HCEC 1CT (cell line): ENCODE data around the gene RRM2.
A peak's percentile ranks its signal among the peaks of the same experiment; 100 is the strongest.

Source experiments
- DNase-seq: peaks from one replicate; pipeline ENCODE4 v3.0.0-alpha.2; 2017

RRM2 gene

DNA sequence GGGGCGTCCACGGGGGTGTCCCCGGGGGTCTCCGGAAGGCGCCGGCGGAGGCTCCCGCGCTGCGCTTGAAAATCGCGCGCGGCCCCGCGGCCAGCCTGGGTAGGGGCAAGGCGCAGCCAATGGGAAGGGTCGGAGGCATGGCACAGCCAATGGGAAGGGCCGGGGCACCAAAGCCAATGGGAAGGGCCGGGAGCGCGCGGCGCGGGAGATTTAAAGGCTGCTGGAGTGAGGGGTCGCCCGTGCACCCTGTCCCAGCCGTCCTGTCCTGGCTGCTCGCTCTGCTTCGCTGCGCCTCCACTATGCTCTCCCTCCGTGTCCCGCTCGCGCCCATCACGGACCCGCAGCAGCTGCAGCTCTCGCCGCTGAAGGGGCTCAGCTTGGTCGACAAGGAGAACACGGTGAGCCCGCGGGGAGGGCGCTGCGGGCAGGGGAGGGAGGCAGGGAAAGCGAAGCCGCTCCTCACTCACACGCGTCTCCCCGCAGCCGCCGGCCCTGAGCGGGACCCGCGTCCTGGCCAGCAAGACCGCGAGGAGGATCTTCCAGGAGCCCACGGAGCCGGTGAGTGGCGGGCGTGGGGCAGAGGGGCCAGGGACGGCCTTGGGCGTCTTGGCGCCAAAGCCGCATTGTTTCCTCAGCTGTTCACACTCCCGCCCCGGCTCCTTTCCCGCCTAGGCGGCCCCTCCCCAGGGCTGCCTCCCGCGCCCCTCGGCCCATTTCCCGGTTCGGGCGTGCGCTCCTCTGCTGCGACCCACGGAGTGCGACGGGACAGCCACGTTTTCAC is at the start of gene RRM2:
RRM2 (plus strand) TSS at position 240 of the 781 bp plus-strand sequence; CDS start at position 300, 60 bp downstream.
- DNase-seq: peak; percentile 95

DNA sequence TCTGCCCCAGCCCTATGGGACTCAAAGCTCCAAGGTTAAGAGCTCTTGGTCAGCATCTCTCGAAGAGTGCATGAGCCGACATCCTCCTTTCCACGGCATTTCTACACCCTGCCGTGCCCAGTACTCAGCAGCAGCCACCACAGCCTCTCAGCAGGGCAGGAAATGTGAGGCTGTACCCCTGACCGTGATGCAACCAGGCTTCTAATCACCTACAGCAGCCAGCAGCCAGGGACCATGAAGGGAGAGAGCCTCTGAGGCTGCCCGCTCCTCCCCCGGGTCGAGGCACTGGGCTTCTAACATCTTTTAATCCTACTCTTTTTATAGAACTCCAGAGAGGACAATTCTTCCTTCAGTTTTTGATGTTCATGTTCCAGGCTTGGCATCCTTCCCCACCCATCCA is 48.8 kb upstream of the RRM2 start:
- no peak for DNase-seq

DNA sequence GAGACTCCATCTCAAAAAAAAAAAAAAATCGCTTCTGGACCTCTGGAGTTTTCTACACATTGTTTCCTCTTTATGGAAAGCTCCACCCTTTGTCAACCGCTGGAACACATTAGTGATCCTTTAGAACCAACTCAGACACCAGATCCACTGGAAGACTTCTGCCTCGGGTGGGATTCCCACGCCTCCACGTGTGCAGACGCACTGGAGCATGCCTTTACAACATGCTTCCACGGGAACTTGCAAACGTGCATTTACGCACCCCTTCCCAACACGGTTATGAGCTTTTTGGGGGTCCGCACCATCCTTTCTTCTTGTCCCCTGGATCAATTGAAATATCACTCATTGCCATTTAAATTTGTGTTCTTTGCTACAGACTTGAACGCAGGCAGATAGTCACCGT is 47.4 kb upstream of the RRM2 start:
- DNase-seq: no peak

DNA sequence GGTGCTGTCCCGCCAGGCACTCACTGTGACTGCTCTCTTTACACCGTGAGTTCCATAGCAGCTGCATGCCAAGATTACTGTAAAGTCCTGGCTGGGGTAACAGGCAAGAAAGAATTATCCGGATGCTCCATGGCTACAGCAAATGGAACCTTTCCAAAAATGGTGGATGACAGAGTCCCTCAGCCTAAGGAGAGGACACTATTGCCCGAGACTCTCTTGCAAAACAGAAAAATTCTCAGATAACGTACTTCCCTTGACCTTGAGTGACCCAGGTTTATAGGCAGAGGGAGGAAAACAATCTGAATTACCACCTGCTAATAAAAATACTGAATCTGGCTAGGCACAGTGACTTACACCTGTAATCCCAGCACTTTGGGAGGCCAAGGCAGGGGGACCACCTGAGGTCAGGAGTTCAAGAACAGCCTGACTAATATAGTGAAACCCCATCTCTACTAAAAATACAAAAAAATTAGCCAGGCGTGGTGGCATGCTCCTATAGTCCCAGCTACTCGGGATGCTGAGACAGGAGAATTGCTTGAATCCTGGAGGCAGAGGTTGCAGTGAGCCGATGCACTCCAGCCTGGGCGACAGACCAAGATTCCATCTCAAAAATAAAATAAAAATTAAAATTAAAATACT is 46.8 kb upstream of the RRM2 start:
- no peak for DNase-seq

DNA sequence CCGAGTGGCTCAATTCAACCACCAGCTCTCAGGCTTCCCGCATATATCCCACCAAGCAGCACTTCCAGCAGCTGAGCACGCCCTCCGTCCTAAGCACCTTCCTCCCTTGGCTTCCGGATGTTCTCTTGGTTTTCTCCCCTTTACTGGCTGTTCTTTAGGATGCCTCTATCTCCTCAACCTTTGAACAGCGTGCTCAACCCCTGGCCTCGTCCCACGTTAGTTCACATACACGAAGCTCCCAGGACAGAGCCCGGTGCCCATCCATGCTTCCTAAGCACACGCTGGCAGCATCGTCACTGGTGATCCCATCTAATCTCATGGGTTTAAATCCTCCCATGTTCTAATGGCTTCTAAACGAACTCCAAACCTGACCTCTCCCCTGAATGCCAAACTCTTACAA is 46.0 kb upstream of the RRM2 start:
- no peak for DNase-seq

DNA sequence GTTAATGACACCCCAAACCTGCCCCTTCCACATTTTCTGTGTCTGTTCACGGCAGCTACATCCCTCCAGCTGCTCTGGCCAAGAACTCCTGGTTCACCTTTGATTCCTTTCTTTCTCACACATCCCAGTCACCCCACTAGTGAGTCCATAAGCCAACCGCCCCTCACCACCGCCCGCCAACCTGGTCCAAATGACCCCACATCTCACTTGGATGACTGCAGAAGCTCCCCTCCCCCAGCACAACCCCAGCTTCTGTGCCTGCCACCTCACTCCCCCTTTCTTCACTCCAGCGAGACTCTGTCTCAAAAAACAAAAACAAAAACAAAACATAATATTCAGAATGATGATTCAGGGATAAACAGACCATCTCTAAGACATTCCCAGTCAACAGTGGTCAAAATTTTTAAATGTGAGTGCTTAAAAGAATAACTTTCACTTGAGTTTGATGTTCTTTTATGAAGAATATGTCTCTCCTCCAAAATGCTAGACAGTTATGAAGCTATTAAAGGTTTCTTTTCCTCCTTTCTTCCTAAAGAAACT is 45.5 kb upstream of the RRM2 start:
- DNase-seq: no peak

DNA sequence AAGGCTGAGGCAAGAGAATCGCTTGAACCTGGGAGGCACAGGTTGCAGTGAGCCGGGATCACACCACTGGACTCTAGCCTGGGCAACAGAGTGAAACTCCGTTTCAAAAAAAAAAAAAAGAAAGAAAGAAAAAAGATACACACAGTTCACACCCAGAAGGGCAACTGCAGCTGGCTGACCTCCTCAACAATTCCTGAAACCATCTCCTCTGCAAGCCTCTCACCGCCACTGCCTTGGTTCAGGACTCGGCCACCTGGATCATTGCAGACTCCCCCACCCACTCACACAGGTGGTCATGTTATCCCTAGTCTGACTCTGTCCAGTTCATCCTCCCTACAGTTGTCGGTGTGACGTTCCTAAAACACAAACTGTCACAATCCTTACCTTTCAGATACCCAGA is 44.5 kb upstream of the RRM2 start:
- no peak for DNase-seq

DNA sequence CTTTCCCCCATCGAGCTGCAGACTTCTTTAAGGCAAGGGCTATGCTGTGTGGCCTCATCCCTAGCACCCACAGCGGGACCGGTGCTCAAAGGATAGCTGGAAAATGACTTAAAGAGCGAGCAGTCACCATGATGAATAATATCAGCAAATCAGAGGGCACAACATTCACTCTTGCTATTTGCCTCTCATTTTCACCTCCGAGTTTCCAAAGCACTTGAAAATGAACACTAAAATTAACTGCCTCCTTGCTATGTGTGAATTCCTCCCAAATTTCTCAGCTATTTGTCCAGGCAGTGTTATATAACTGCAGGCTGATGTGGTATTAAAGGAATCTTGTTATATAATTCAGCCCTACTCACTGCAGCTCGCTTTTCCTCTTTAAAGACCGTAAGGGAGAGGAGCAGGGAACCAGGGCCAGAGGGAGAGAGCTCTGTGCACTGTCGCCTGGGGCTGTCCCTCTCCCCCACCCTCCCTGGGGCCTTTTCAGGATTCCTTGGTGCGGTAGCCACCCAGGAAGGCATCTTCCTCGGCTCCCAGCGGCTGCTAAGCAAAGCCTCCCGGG is 43.8 kb upstream of the RRM2 start:
- no peak for DNase-seq

DNA sequence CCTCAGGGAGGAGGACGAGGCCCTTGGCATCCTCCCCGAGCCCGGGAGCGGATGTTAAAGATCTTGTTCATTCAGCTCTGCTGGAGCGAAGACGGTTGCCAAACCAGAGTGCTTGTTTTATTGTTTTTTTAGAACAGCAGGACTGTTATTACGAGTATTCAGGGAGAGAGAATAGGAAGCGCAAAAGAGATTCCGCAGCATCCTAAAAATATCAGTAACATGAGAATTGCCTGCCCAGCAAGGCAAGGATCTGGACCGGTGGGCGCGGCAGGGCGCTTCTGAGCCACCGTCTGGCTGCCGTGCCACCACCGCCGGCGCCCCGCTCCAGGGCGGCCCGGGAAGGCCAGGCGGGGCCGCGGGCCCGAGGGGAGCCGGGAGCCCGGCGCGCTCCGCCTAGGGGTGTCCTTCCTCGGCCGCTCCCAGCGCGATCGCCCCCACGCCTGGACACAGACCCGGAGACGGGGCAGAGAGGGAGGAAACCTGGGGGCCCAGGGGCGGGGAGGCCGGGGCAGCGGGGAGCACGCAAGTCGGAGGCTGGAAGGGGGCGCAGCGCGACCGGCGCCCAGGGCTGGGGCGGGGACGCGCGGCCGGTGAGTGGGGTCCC is 43.2 kb upstream of the RRM2 start:
- peak; percentile 46 for DNase-seq

DNA sequence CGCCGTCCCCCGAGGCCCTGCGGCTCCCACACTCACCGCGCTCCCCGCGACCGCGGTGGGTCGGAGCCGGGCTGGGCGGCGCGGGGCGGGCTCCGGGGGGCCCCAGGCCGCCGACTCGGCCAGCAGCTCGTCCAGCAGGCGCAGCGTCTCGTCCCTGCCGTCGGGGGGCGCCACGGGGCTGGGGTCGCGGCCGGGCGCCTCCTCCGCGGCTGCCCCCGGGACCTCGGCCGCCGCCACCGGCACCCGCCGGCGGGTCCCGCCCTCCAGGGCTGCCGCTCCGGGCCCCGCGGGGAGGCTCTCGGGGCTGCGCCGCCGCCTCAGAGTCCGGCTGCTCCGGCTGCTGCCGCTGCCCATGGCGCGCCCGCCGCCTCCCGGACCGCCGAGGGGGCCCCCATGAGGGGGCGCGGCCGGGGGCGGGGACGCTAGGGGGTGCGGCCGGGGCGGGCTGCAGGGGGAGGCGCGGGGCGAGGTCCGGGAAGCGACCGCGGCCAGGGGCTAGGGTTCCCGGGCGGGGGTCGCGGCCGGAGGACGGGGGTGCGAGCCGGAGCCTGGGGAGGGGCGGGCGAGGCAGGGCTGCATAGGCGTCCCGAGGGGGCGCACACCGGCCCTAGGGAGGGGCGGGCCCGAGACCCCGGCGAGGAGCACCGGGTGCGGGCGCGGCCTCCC is 42.5 kb upstream of the RRM2 start, which contains the start of gene CYS1:
CYS1 (minus strand) TSS at position 542 of the 666 bp plus-strand sequence; CDS start at position 354, 188 bp downstream.
- DNase-seq: no peak

DNA sequence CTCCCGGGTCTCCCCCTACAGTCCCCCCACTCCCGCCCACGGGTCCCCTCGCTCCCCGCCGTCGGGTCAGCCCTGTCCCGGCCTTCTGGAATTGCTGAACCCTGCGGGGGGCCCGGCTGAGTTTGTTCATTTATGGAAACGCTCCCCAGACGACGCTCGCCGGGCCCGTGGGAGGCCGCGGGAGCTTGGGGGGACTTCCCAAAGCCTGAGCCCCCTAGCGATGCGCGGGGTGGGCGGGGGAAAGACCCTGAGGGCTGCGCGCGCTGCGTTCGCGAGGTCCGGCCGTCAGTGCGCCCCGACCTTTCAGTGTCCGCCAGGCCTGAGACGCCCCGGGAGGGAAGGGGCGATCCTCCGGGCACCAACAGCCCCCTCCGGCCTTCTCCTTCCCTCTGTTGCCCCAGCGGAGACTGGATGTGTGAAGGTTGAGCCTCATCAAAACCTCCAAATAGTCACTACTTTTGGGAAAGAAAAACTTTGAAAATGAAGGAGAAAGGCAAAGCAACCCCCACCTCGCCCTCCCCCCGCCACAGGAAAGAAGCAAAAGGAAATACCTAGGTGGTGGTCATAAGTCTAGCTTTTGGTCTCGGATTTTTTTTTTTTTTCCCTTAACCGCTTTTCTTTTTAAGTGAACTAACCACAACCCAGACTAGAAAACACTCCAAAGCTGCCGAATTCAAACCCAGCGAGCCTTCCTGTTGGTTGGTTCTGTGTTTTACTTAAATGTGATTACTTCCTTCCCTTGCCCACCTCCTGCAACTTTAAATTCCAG is 41.8 kb upstream of the RRM2 start:
- no peak for DNase-seq

DNA sequence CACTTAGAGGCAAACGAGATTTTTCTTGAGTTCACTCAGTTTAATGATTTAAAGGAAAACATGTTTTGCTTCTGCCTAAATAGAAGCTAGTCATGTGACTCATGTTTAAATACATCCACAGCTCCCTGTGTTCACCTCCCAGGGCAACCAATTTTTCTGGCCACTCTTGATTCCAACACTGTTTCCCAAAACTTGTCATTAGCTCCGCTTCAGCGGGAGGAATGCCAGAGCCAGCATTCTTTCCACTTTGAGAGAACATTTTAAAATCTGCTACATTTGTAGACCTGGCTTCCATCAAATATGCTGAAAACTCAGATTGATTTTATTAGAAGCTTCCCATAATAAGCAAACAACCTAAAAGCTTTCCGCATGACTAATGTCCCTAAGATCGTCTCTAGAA is 39.5 kb upstream of the RRM2 start:
- no peak for DNase-seq

DNA sequence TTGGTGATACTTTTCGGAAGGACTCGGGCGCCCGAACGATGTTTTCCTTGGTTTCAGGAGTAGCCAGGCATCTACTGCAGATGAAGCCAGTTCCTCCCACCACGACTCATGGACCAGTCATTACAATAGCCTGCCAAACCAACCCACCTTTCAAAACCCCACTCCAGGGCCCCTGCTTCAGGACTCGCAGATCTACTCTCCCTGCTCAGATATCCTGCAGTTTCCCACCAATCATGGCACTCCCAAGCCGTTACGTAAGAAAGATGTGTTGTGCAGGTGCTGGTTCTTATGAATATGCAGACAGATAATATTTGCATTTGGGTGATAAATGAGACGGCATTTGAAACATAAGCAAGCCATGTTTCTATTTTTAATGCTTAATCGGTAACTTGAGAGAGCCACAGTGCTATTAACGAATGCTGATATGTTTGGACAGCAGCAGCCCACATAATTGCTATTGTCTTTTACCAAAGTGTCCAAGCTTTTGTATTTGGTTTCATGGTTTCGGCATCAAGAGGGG is 38.8 kb upstream of the RRM2 start:
- DNase-seq: no peak

DNA sequence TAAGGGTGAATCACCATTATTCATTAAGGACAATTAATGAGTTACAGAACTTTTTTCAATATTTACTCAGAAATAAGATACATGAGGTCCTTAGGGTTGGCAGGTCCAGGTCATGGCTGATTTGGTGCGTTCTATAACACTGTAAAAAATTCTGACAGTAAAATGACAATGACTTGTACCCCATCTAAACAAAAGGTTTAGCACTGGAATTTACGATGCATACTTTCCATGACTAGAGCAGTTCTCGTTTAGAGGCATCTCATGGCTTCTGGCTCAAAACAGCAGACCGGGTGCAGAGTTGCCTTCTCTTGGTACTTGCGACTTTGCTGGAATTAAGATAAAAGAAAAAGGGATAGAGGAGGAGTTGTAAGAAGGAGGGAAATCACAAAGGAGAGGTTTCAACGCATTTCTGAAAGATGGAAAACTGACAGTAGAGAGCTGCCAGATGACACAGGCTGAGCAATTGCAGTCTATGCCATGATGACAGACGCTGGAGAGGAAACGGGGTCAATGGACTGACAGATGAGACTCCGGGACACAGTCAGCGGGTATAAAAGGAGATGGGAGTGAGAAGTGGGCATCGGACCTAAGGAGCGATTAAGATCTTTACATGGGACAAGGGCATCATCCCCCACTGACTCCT is 38.2 kb upstream of the RRM2 start:
- DNase-seq: no peak

DNA sequence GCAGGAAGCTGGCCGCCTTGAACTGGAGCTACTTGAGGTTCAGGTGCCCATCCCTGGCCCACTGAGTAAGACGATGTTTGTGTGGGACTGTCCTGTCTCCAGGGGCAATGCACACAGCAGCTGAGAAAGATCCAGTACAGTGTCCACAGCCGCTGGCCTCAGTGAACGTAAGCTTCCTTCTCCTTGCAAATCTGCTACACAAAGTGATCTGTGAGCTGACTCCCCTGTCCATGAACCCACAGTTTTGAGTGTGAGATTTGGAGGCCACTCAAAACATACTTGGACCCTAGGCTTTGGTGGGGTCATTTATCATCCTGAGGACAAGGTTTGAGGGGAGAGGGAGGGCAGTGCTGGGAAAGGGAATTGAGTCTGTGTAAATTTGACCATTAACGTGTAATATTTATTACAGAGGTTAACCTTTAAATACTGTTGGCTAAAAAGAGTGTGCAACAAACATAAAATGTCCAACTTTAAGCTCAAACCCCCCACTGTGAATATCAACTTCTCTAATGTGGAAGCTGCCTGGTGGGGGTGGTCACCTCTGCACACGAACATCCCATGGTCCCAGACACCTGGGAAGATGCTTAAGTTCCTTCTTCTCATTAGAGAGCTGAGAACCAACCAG is 37.4 kb upstream of the RRM2 start:
- no peak for DNase-seq

DNA sequence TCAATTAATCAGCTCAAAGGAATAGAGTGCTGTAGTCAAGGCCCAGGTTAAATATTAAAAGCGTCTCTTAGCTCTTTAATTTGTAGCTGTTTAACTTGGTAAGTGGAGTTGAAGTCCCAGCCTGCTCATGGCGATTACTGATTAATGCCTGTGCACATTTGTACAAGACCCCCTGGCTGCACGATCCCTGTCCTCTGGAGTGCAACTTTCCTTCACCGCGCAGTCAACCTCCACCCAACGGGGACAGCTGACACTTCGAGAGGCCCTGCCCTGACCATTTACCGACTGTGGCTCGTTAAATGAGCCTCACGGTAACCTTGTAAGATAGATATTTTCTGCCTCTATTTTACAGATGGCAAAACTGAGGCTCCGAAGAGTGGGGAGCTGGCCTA is 36.9 kb upstream of the RRM2 start:
- DNase-seq: no peak

DNA sequence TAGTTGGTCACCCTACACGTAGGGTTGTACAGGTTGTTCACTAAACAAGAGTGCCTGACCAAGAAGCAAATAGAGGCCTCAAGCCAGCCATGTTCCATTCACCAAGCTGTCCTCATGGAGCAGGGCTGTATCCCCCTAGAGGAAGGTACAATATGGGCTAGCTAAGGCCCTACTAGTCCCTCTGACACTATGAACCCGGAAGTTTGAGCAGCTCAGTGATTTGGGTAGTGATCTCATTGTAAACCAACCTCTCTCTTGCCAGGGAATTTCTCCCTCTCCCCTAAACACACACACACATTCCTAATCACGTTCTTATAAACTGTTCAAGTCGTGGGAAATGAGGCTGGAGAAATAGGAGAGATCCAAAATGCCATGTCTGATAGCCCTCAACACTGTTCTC is 35.6 kb upstream of the RRM2 start:
- no peak for DNase-seq

DNA sequence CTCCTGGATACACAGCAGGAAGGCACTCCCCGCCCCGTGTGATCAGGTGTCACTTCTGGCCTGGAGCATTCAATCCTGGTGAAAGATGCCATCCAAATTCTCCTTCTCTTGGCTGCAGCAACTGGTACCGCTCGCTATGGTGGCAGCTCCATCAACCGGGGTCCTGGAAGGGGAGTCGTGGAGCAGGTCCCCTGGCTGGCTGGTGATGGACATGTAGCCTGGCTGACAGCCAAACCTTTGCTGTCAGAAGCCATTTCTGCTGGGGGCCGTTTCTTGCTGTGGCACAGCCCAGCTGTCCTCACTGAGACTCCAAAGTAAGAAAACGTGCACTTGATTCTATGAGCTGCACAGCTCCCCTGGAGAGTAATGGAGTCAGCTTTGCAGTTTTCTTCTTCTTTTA is 35.2 kb upstream of the RRM2 start:
- DNase-seq: no peak

DNA sequence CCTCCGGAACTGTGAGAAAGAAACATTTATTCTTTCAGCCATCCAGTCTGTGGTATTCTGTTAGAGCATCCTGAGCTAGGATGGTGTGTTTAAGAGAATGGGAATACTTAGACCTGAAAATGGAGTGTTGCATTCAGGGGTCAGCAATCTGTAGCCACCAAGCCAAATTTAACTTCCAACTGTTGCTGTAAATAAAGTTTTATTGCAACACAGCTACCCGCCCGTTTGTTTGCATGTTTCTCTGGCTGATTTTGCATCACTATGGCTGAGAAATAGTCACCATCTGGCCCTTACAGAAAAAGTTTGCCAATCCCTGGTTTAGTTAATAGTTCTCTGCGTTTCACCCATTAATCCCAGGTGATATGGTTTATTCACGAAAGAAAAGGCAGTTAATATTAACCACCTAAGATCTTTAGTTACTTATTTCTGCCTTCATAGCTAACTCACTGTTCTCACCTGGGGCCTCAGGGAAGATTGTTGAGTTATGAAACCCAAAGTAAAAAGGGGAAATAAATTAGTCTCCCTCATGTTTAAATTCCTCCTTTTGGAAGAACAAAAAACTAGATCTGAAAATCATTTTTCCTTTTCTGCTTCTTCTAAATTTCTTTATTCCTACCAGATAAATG is 32.9 kb upstream of the RRM2 start:
- no peak for DNase-seq

DNA sequence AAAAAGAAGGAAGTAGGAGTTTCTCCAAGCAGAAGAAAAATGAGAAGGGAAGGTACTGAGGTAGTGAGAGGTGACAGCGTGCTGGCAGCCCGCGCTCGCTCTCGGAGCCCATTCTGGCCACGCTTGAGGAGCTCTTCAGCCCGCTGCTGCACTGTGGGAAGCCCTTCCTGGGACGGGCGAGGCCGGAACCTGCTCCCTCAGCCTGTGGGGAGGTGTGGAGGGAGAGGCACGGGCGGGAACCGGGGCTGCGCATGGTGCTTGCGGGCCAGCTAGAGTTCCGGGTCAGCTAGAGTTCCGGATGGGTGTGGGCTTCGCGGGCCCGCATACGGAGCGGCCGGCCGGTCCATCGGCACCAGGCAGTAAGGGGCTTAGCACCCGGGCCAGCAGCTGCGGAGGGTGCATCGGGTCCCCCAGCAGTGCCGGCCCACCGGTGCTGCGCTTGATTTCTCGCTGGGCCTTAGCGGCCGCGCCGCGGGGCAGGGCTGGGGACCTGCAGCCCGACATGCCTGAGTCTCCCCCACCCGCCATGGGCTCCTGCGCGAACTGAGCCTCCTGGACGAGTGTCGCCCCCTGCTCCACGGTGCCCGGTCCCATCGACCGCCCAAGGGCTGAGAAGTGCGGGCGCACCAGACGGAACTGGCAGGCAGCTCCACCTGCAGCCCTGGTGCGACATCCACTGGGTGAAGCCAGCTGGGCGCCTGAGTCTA is 31.2 kb upstream of the RRM2 start:
- DNase-seq: no peak
